Testis (tissue), 3 donors: ENCODE data around the gene MEIOB. TPM values are rescaled to one million over a fixed set of nuclear protein-coding genes. Genes with fewer than 3 reads are reported as not detected.

Experiments
- DNase-seq: peaks from one replicate; pipeline ENCODE4 v3.0.0-alpha.2; 2019
- H3K27ac ChIP-seq, 2 donors: fragments of 200-600 bp; sonication (generic); one replicate each; pipeline ENCODE4 v1.5.1; 2019
- H3K27me3 ChIP-seq: fragments of 200-600 bp; sonication (generic); one replicate; pipeline ENCODE4 v1.5.1; 2019
- H3K36me3 ChIP-seq: fragments of 200-600 bp; sonication (generic); one replicate; pipeline ENCODE4 v1.5.1; 2017; ENCODE audit warnings: low read depth; ENCODE audit errors: missing control alignments
- H3K4me1 ChIP-seq: fragments of 200-600 bp; sonication (generic); one replicate; pipeline ENCODE4 v1.5.1; 2019
- H3K4me3 ChIP-seq, 2 donors: fragments of 200-600 bp; sonication (generic); one replicate each; pipeline ENCODE4 v1.5.1; 2017 to 2019
- H3K9me3 ChIP-seq: fragments of 200-600 bp; sonication (generic); one replicate; pipeline ENCODE4 v1.5.1; 2017
- CTCF ChIP-seq, 3 experiments: fragments of 450-650 bp in 2 of 3; fragments of 200-600 bp in 1 of 3; sonication (generic) in 1 of 3; IDR thresholded peaks; one replicate each; pipeline ENCODE4 v1.5.1; 2016 to 2019; ENCODE audit warnings: antibody characterized with exemption in 3 of 3, mild to moderate bottlenecking in 2 of 3, moderate library complexity in 1 of 3
- POLR2A ChIP-seq: fragments of 450-650 bp; IDR thresholded peaks from one replicate; pipeline ENCODE4 v1.6.1; 2017; ENCODE audit warnings: antibody characterized with exemption, mild to moderate bottlenecking, moderate library complexity
- WGBS, 2 donors: methylation state at CpG; one replicate each; pipeline ENCODE4 v1.1.5; 2018; 5-methylcytosine and 5-hydroxymethylcytosine counted together
- intact Hi-C: fragments of 100-400 bp; cut with DNase I; formaldehyde crosslinking; loops from one replicate; pipeline ENCODE4 v1.15.1; 2023; ENCODE audit warnings: low total_unique reads
- polyA plus RNA-seq: library from polyadenylated mRNA; stranded (reverse); fragments of 350-450 nt; fragmentation: Illumina TruSeq; extraction: RNeasy Lipid Tissue Mini Kit (QIAGEN cat#74804); gene quantifications from one replicate; pipeline ENCODE4 v1.2.3, GENCODE V29; 2014; ENCODE audit warnings: low read depth, low replicate concordance; ENCODE audit not compliant: insufficient read depth
- total RNA-seq, 2 donors: library from RNA; depleted of rRNA; stranded (reverse); fragments of >200 nt; gene quantifications; one replicate each; pipeline ENCODE4 v1.2.3, GENCODE V29; 2016

Gene MEIOB
- total and polyA plus RNA-seq, 3 donors from 2014 or later, result 34.6 to 53.9 (median 53.8) TPM

- no peak for TF ChIP-seq POLR2A
- TF ChIP-seq CTCF (IDR thresholded peaks at IDR 0.05), result no peak
- DNase-seq, result no peak
- Histone ChIP-seq H3K27ac (no peak overlapping the region), H3K4me3 (no peak overlapping the region), H3K9me3 (no peaks in the 10 kb centered on the region), H3K36me3 (no peaks in the 10 kb centered on the region), H3K27me3 (no peaks in the 10 kb centered on the region), H3K4me1 (no peaks in the 10 kb centered on the region)
- intact Hi-C loops, result no loop called here
- 87 to 90% methylated on average over 4 to 58 of the region's 59 CpGs for WGBS, 2 donors
Observed at GRCh38 chr16:1791943-1792812, 79.8 kb downstream of the MEIOB start.

GRCh38 chr16:1791256-1791942 is 80.6 kb downstream of the MEIOB start:
- H3K27ac ChIP-seq, result no peak overlapping the region
- no peak overlapping the region for H3K4me3 ChIP-seq
- WGBS, 2 donors, result 93 to 100% methylated on average over 6 to 32 of the region's 53 CpGs
- H3K36me3 ChIP-seq, result no peaks in the 10 kb centered on the region
- H3K4me1 ChIP-seq, result no peaks in the 10 kb centered on the region
- TF ChIP-seq CTCF (IDR thresholded peaks at IDR 0.05), result no peak
- no peak for TF ChIP-seq POLR2A
- no peaks in the 10 kb centered on the region for H3K27me3 ChIP-seq
- no peaks in the 10 kb centered on the region for H3K9me3 ChIP-seq
- intact Hi-C loops, result no loop called here
- DNase-seq, result no peak

GRCh38 chr16:1790611-1791255 is 81.2 kb downstream of the MEIOB start:
- Histone ChIP-seq H3K36me3 (no peaks in the 10 kb centered on the region), H3K4me3 (no peak overlapping the region)
- WGBS, 2 donors, result 88% methylated on average over 38 of the region's 44 CpGs; no CpG with 5 or more reads in 1 of the 2 donors

GRCh38 chr16:1790261-1790610 is 81.7 kb downstream of the MEIOB start:
- Histone ChIP-seq H3K9me3 (no peaks in the 10 kb centered on the region), H3K27ac (no peak overlapping the region), H3K36me3 (no peaks in the 10 kb centered on the region), H3K4me1 (no peaks in the 10 kb centered on the region), H3K4me3 (no peak overlapping the region), H3K27me3 (no peaks in the 10 kb centered on the region)
- no peak for DNase-seq
- 90 to 96% methylated on average over 13 to 14 of the region's 15 CpGs for WGBS, 2 donors
- intact Hi-C loops, result no loop called here
- TF ChIP-seq CTCF (IDR thresholded peaks at IDR 0.05), result no peak
- no peak for TF ChIP-seq POLR2A

More at GRCh38 chr16:1790611-1791255, 81.2 kb downstream of the MEIOB start:
- Histone ChIP-seq H3K4me1 (no peaks in the 10 kb centered on the region), H3K9me3 (no peaks in the 10 kb centered on the region), H3K27me3 (no peaks in the 10 kb centered on the region), H3K27ac (no peak overlapping the region)
- intact Hi-C loops, result no loop called here
- TF ChIP-seq CTCF (IDR thresholded peaks at IDR 0.05) (no peak), POLR2A (no peak)
- DNase-seq, result no peak
